Natural killer cell treated with Interleukin-12 subunit alpha and Interleukin-12 subunit beta and Interleukin-15 and Interleukin-18, amount 100 ng/mL, for 72 hours (primary cell): ENCODE data around the gene HSD17B1. TPM values are rescaled to one million over a fixed set of nuclear protein-coding genes. Genes with fewer than 3 reads are reported as not detected.
"Not testable (repeated sequence)": the region's sequence is repeated elsewhere in the genome, so short reads cannot be mapped to it uniquely, and the experiment has no call there.

Experiments used
- ATAC-seq, 2 donors: fragments of 150-1000 bp; cut with Tn5 transposase in 1 of 2; sonication (Bioruptor Pico), chemical (Tn5 transposase) in 1 of 2; 2 replicates each; pipeline ENCODE4 v1.10.0; 2021
- DNase-seq: peaks from one replicate; pipeline ENCODE4 v3.0.0; 2022; ENCODE audit warnings: low spot score
- H3K27ac Mint-ChIP-seq, 2 donors: 1 replicate in 1 of 2; 2 replicates in 1 of 2; pipeline ENCODE4 v1.8.0; 2022; ENCODE audit warnings: mixed read lengths in 2 of 2, mild to moderate bottlenecking in 1 of 2, moderate library complexity in 1 of 2
- H3K27me3 Mint-ChIP-seq, 2 donors: 1 replicate in 1 of 2; 2 replicates in 1 of 2; pipeline ENCODE4 v1.8.0; 2022; ENCODE audit warnings: mixed read lengths in 2 of 2
- H3K36me3 Mint-ChIP-seq: one replicate; pipeline ENCODE4 v1.8.0; 2022; ENCODE audit warnings: mixed read lengths
- H3K4me1 Mint-ChIP-seq, 2 donors: 1 replicate in 1 of 2; 2 replicates in 1 of 2; pipeline ENCODE4 v1.8.0; 2022; ENCODE audit warnings: low read depth in 2 of 2, mixed read lengths in 2 of 2, mild to moderate bottlenecking in 1 of 2
- H3K4me3 Mint-ChIP-seq: one replicate; pipeline ENCODE4 v1.8.0; 2022; ENCODE audit warnings: mixed read lengths
- H3K9me3 Mint-ChIP-seq: 2 replicates; pipeline ENCODE4 v1.8.0; 2022; ENCODE audit warnings: mixed read lengths
- total RNA-seq, 2 donors: library from RNA; stranded (reverse); gene quantifications; one replicate each; pipeline ENCODE4 v1.2.3, GENCODE V29; 2022

The HSD17B1 gene
- total RNA-seq, 2 donors from 2014 or later: 0.71 to 1.6 TPM

GRCh38 chr17:42531455-42532354 is 21.0 kb upstream of the HSD17B1 start:
- no peaks in the 10 kb centered on the region for H3K27me3 Mint-ChIP-seq

GRCh38 chr17:42535155-42536047 is 17.3 kb upstream of the HSD17B1 start:
- H3K4me3 Mint-ChIP-seq: peak overlapping the region; percentile 88
- peaks cover 34 to 39% of the 10 kb centered on the region in 2 donors for H3K4me1 Mint-ChIP-seq
- H3K9me3 Mint-ChIP-seq: no peaks in the 10 kb centered on the region
- no peaks in the 10 kb centered on the region for H3K36me3 Mint-ChIP-seq
- H3K27ac Mint-ChIP-seq: peak overlapping the region; percentile 68 to 83
- no peak for DNase-seq
- H3K27me3 Mint-ChIP-seq: no peaks in the 10 kb centered on the region
- ATAC-seq: peak in 1 of 2 donors; percentile 0

More at GRCh38 chr17:42531455-42532354, 21.0 kb upstream of the HSD17B1 start:
- no peaks in the 10 kb centered on the region for H3K36me3 Mint-ChIP-seq
- peaks cover 37 to 48% of the 10 kb centered on the region in 2 donors for H3K4me1 Mint-ChIP-seq
- peak overlapping the region; percentile 79 for H3K4me3 Mint-ChIP-seq
- no peaks in the 10 kb centered on the region for H3K9me3 Mint-ChIP-seq
- peak; percentile 76 for DNase-seq
- peak overlapping the region; percentile 62 to 78 for H3K27ac Mint-ChIP-seq
- peak; percentile 32 to 43 for ATAC-seq

- Mint-ChIP-seq H3K9me3 (no peaks in the 10 kb centered on the region), H3K27ac (peak within 1 kb of the TSS; percentile 68 to 83), H3K27me3 (no peaks in the 10 kb centered on the region), H3K36me3 (no peaks in the 10 kb centered on the region), H3K4me1 (peaks cover 33 to 35% of the 10 kb centered on the region in 2 donors), H3K4me3 (peak within 1 kb of the TSS; percentile 88)
- peak; percentile 94 for DNase-seq
- peak; percentile 96 for ATAC-seq
Observed at GRCh38 chr17:42536048-42536371, 16.7 kb upstream of the HSD17B1 start, which contains the start of gene NAGLU. TSS of gene NAGLU (plus strand) at chr17:42536241. CDS start at chr17:42536273, 32 bp downstream.

- Mint-ChIP-seq H3K4me1 (peaks cover 31 to 35% of the 10 kb centered on the region in 2 donors), H3K36me3 (no peaks in the 10 kb centered on the region), H3K27me3 (no peaks in the 10 kb centered on the region), H3K27ac (peak overlapping the region; percentile 60 to 82), H3K9me3 (no peaks in the 10 kb centered on the region), H3K4me3 (peak overlapping the region; percentile 88)
- ATAC-seq (peak; percentile 86 to 90), DNase-seq (peak; percentile 93)
Observed at GRCh38 chr17:42536372-42537155, 16.2 kb upstream of the HSD17B1 start.

- Mint-ChIP-seq H3K27ac (peak overlapping the region; percentile 60 to 82), H3K27me3 (no peaks in the 10 kb centered on the region), H3K4me3 (peak overlapping the region; percentile 85), H3K9me3 (no peaks in the 10 kb centered on the region), H3K36me3 (no peaks in the 10 kb centered on the region), H3K4me1 (peaks cover 28 to 31% of the 10 kb centered on the region in 2 donors)
- ATAC-seq (no peak), DNase-seq (no peak)
Observed at GRCh38 chr17:42537156-42537805, 15.4 kb upstream of the HSD17B1 start.

GRCh38 chr17:42537826-42538451 is 14.8 kb upstream of the HSD17B1 start:
- H3K27ac Mint-ChIP-seq: peak overlapping the region in 1 of 2 donors; percentile 82

GRCh38 chr17:42538482-42538881 is 14.2 kb upstream of the HSD17B1 start:
- DNase-seq (no peak), ATAC-seq (no peak)
- Mint-ChIP-seq H3K9me3 (no peaks in the 10 kb centered on the region), H3K36me3 (no peaks in the 10 kb centered on the region), H3K27ac (peak overlapping the region in 1 of 2 donors; percentile 82), H3K27me3 (no peaks in the 10 kb centered on the region), H3K4me1 (peaks cover 26 to 29% of the 10 kb centered on the region in 2 donors), H3K4me3 (no peak overlapping the region)

More at GRCh38 chr17:42537826-42538451, 14.8 kb upstream of the HSD17B1 start:
- Mint-ChIP-seq H3K36me3 (no peaks in the 10 kb centered on the region), H3K4me3 (peak overlapping the region; percentile 65), H3K4me1 (peaks cover 28 to 31% of the 10 kb centered on the region in 2 donors), H3K9me3 (no peaks in the 10 kb centered on the region), H3K27me3 (no peaks in the 10 kb centered on the region)
- ATAC-seq: no peak
- no peak for DNase-seq

- not testable (repeated sequence) for ATAC-seq, DNase-seq, H3K4me3 Mint-ChIP-seq, H3K27me3 Mint-ChIP-seq, H3K36me3 Mint-ChIP-seq, H3K9me3 Mint-ChIP-seq
- Mint-ChIP-seq H3K4me1 (peaks cover 23 to 24% of the 10 kb centered on the region in 2 donors), H3K27ac (peak overlapping the region; percentile 27 to 48)
Observed at GRCh38 chr17:42540558-42540957, 12.2 kb upstream of the HSD17B1 start.

GRCh38 chr17:42541041-42541833 is 11.5 kb upstream of the HSD17B1 start:
- Mint-ChIP-seq H3K27ac (peak overlapping the region; percentile 27 to 48), H3K36me3 (no peaks in the 10 kb centered on the region), H3K4me3 (no peak overlapping the region), H3K9me3 (no peaks in the 10 kb centered on the region), H3K4me1 (peaks cover 18 to 20% of the 10 kb centered on the region in 2 donors), H3K27me3 (no peaks in the 10 kb centered on the region)
- no peak for DNase-seq
- peak in 1 of 2 donors; percentile 5 for ATAC-seq

GRCh38 chr17:42543190-42544079 is 9.3 kb upstream of the HSD17B1 start:
- Mint-ChIP-seq H3K4me3 (no peak overlapping the region), H3K4me1 (peaks cover 8 to 10% of the 10 kb centered on the region in 2 donors), H3K9me3 (no peaks in the 10 kb centered on the region), H3K27me3 (no peaks in the 10 kb centered on the region), H3K36me3 (no peaks in the 10 kb centered on the region), H3K27ac (no peak overlapping the region)
- ATAC-seq (no peak), DNase-seq (no peak)

GRCh38 chr17:42544874-42545283 is 7.8 kb upstream of the HSD17B1 start:
- ATAC-seq (no peak), DNase-seq (no peak)
- Mint-ChIP-seq H3K4me3 (no peak overlapping the region), H3K4me1 (peaks cover 16 to 17% of the 10 kb centered on the region in 2 donors), H3K27ac (no peak overlapping the region), H3K27me3 (no peaks in the 10 kb centered on the region), H3K9me3 (no peaks in the 10 kb centered on the region), H3K36me3 (no peaks in the 10 kb centered on the region)
